PC-3 (cell line): ENCODE measurements around the gene ILF2. TPM values are rescaled to one million over a fixed set of nuclear protein-coding genes. Genes with fewer than 3 reads are reported as not detected.

Experiments used
- ATAC-seq: fragments of 200-7000 bp; cut with Tn5 transposase; 2 replicates; pipeline ENCODE4 v1.9.1; 2020; ENCODE audit warnings: mild to moderate bottlenecking, moderate library complexity
- BruUV-seq: library from RNA; stranded (reverse); fragments of 400-500 nt; replicated peaks from 2 replicates; lab custom pipeline; 2021; lab: Mats Ljungman, UMichigan
- CTCF ChIA-PET: fragments of 300-600 bp; sonication (Branson Sonifier 250); formaldehyde crosslinking; loops from one replicate; lab custom pipeline; 2022; ENCODE audit warnings: antibody characterized with exemption; lab: Charles Lee
- POLR2A ChIA-PET: fragments of 300-600 bp; sonication (Branson Sonifier 250); formaldehyde crosslinking; loops from one replicate; lab custom pipeline; 2022; ENCODE audit warnings: antibody characterized with exemption; ENCODE audit not compliant: unreplicated experiment; lab: Charles Lee
- DNase-seq: peaks from one replicate; pipeline ENCODE4 v3.0.0-alpha.2; 2015
- H2AFZ ChIP-seq: fragments of 300-600 bp; sonication (generic); 2 replicates; pipeline ENCODE4 v1.6.0; 2016; ENCODE audit warnings: antibody characterized with exemption, low read length
- H3F3A ChIP-seq: fragments of 300-600 bp; sonication (generic); one replicate; pipeline ENCODE4 v1.6.0; 2017; ENCODE audit warnings: antibody characterized with exemption, low read length, control low read depth, mild to moderate bottlenecking; ENCODE audit not compliant: unreplicated experiment
- H3K27ac ChIP-seq: fragments of 300-600 bp; sonication (generic); 2 replicates; pipeline ENCODE4 v1.5.1; 2016; ENCODE audit warnings: mild to moderate bottlenecking, low read length
- H3K27me3 ChIP-seq: fragments of 300-600 bp; sonication (generic); 2 replicates; pipeline ENCODE4 v1.6.1; 2016; ENCODE audit warnings: low read length, mixed read lengths
- H3K36me3 ChIP-seq: fragments of 300-600 bp; sonication (generic); 2 replicates; pipeline ENCODE4 v1.6.1; 2016; ENCODE audit warnings: low read depth, mixed run types, low read length, mixed read lengths
- H3K4me1 ChIP-seq: fragments of 300-600 bp; sonication (generic); 2 replicates; pipeline ENCODE4 v1.5.1; 2016; ENCODE audit warnings: low read length; ENCODE audit not compliant: insufficient read depth
- H3K4me2 ChIP-seq: fragments of 300-600 bp; sonication (generic); 2 replicates; pipeline ENCODE4 v1.6.0; 2016; ENCODE audit warnings: low read length
- H3K4me3 ChIP-seq: fragments of 300-600 bp; sonication (generic); 2 replicates; pipeline ENCODE4 v1.5.1; 2016; ENCODE audit warnings: mild to moderate bottlenecking, low read length, mixed read lengths
- H3K79me2 ChIP-seq: fragments of 300-600 bp; sonication (generic); 2 replicates; pipeline ENCODE4 v1.6.1; 2017; ENCODE audit warnings: low read length, mixed read lengths
- H3K9ac ChIP-seq: fragments of 300-600 bp; sonication (generic); 2 replicates; pipeline ENCODE4 v1.6.0; 2016; ENCODE audit warnings: mild to moderate bottlenecking, low read length
- H3K9me2 ChIP-seq: fragments of 300-600 bp; sonication (generic); replicated peaks from 2 replicates; pipeline ENCODE4 v1.6.1; 2016; ENCODE audit warnings: mixed run types, low read length, mixed read lengths
- H3K9me3 ChIP-seq: fragments of 300-600 bp; sonication (generic); 2 replicates; pipeline ENCODE4 v1.6.1; 2016; ENCODE audit warnings: low read length, mixed read lengths
- H4K20me1 ChIP-seq: fragments of 300-600 bp; sonication (generic); 2 replicates; pipeline ENCODE4 v1.6.1; 2016; ENCODE audit warnings: low read length, mixed read lengths
- CTCF ChIP-seq: fragments of 300-600 bp; sonication (generic); conservative IDR thresholded peaks from 2 replicates; pipeline ENCODE4 v1.5.1; 2017; ENCODE audit warnings: antibody characterized with exemption, low read depth, mild to moderate bottlenecking, low read length
- EZH2 ChIP-seq: fragments of 300-600 bp; sonication (generic); IDR thresholded peaks from one replicate; pipeline ENCODE4 v1.6.1; 2017; ENCODE audit warnings: antibody characterized with exemption, mild to moderate bottlenecking, low read length; ENCODE audit not compliant: unreplicated experiment
- EZH2phosphoT487 ChIP-seq: fragments of 300-600 bp; sonication (generic); IDR thresholded peaks from 2 replicates; pipeline ENCODE4 v1.6.1; 2018; ENCODE audit warnings: mild to moderate bottlenecking, antibody characterized with exemption, low read length, borderline replicate concordance
- intact Hi-C: fragments of 100-400 bp; cut with micrococcal nuclease; formaldehyde crosslinking; loops from 2 replicates; pipeline ENCODE4 v1.9.0; 2023
- total RNA-seq: library from RNA; depleted of rRNA; stranded (reverse); fragments of >200 nt; gene quantifications from 2 replicates; pipeline ENCODE4 v1.2.3, GENCODE V29; 2014

Gene ILF2
- total RNA-seq, 1 experiment from 2014 or later, result 439 TPM

- Histone ChIP-seq H3K36me3 (peaks cover 44% of the 10 kb centered on the region), H3K4me2 (peak overlapping the region; percentile 94), H3F3A (peaks cover 4% of the 10 kb centered on the region), H3K27me3 (no peaks in the 10 kb centered on the region), H3K4me3 (peak overlapping the region; percentile 83), H3K4me1 (peaks cover 18% of the 10 kb centered on the region), H4K20me1 (peaks cover 18% of the 10 kb centered on the region; the same call in 1 of the 2 replicates), H3K9me3 (no peaks in the 10 kb centered on the region), H3K9ac (peak overlapping the region; percentile 99), H3K27ac (peak overlapping the region; percentile 1; the same call in 1 of the 2 replicates), H3K79me2 (peaks cover 75% of the 10 kb centered on the region), H2AFZ (no peak overlapping the region), H3K9me2 (no peaks in the 10 kb centered on the region)
- DNase-seq (no peak), ATAC-seq (no peak)
- TF ChIP-seq EZH2phosphoT487, result no peak
- TF ChIP-seq EZH2, result no peak
- TF ChIP-seq CTCF, result no peak
- ChIA-PET CTCF (interaction anchor here (2.5 kb wide), 1 partner anchor 63 kb away, joined by 25 read pairs; no protein-coding TSS in a partner anchor), POLR2A (interaction anchor here (0.6 to 1.7 kb wide), 3 partner anchors 23 to 70 kb away, joined by 4 to 20 read pairs (median 4); partner anchors contain the start of gene S100A16)
- intact Hi-C loops, result loop anchor here (2.0 kb wide), 1 partner anchor 23 kb away; the partner anchor contains the start of gene SNAPIN
- BruUV-seq, result no TSS peak
Measured at GRCh38 chr1:153635872-153636271, 34.9 kb downstream of the ILF2 start.

- Histone ChIP-seq H3K9ac (peak within 1 kb of the TSS; percentile 99), H3K36me3 (peaks cover 26% of the 10 kb centered on the region), H3K4me1 (peaks cover 18% of the 10 kb centered on the region), H3F3A (peaks cover 4% of the 10 kb centered on the region), H3K4me2 (peak within 1 kb of the TSS; percentile 94), H3K4me3 (peak within 1 kb of the TSS; percentile 83), H3K9me2 (no peaks in the 10 kb centered on the region), H3K9me3 (no peaks in the 10 kb centered on the region), H2AFZ (peak within 1 kb of the TSS; percentile 66), H4K20me1 (peaks cover 18% of the 10 kb centered on the region; the same call in 1 of the 2 replicates), H3K79me2 (peaks cover 56% of the 10 kb centered on the region), H3K27me3 (no peaks in the 10 kb centered on the region), H3K27ac (peak within 1 kb of the TSS; percentile 97)
- peak; percentile 88 for ATAC-seq
- peak; percentile 100 for DNase-seq
- ChIA-PET CTCF (interaction anchor here (0.5 to 2.5 kb wide), 10 partner anchors 15 to 289 kb away, joined by 3 to 25 read pairs (median 4); partner anchors contain the start of genes GATAD2B and S100A16), POLR2A (interaction anchor here (0.5 to 1.7 kb wide), 23 partner anchors 9 to 122 kb away, joined by 3 to 20 read pairs (median 6); partner anchors contain the start of genes INTS3, S100A14, S100A16 and S100A6)
- BruUV-seq, result TSS peak; percentile 91
- TF ChIP-seq EZH2phosphoT487 (no peak), EZH2 (no peak), CTCF (no peak)
- intact Hi-C loops, result loop anchor here (1.0 to 2.0 kb wide), 2 partner anchors 25 to 37 kb away; partner anchors contain the start of gene SNAPIN
Measured at GRCh38 chr1:153633754-153634665, 36.8 kb downstream of the ILF2 start, which contains the start of gene CHTOP. Gene CHTOP (plus strand): TSS chr1:153634066. CDS start chr1:153636589, 2,523 bp downstream.
